H1 (cell line): ENCODE results near the gene NCOA1. TPM values are rescaled to one million over a fixed set of nuclear protein-coding genes. Genes with fewer than 3 reads are reported as not detected.

Experiments
- BCL11A ChIP-seq, 2 experiments: IDR thresholded peaks; one replicate each; pipeline ENCODE4 v1.6.1; 2011; ENCODE audit warnings: low read depth in 2 of 2, low read length in 2 of 2, mild to moderate bottlenecking in 2 of 2
- CHD1 ChIP-seq: IDR thresholded peaks from 2 replicates; pipeline ENCODE4 v1.6.1; 2012; ENCODE audit warnings: low read depth, low read length, improper control_type of control experiment
- NRF1 ChIP-seq: IDR thresholded peaks from 2 replicates; pipeline ENCODE4 v1.6.1; 2011; ENCODE audit warnings: mild to moderate bottlenecking, low read depth, low read length, improper control_type of control experiment
- POLR2A ChIP-seq, 2 experiments: IDR thresholded peaks; 1 replicate in 1 of 2; 2 replicates in 1 of 2; pipeline ENCODE4 v1.6.1; 2011; ENCODE audit warnings: low read depth in 2 of 2, low read length in 2 of 2, mild to moderate bottlenecking in 2 of 2; ENCODE audit errors: control extremely low read depth in 1 of 2
- polyA plus RNA-seq, 7 experiments: library from polyadenylated mRNA; depleted of rRNA in 3 of 7; stranded (reverse) in 5 of 7; unstranded in 2 of 7; fragments of >200 nt in 5 of 7; fragments of 200-250 nt in 2 of 7; gene quantifications; 1 replicate in 5 of 7; 2 replicates in 1 of 7; 4 replicates in 1 of 7; pipeline versions ENCODE4 v1.2.1 to v1.2.3, GENCODE V29; 2011 to 2013; ENCODE audit warnings: missing spikeins in 2 of 7, mixed read lengths in 2 of 7
- total RNA-seq: library from RNA; stranded (reverse); fragmentation: NEBNext Ultra II Directional; extraction: Animal tissue kit (Norgen Biotek cat#: 25700); gene quantifications from 2 replicates; pipeline ENCODE4 v1.2.1, GENCODE V29; 2021
- TF ChIP-seq, protein P1 (sequence below): IDR thresholded peaks from 2 replicates; pipeline ENCODE4 v1.6.1; 2011; ENCODE audit warnings: low read depth, mild to moderate bottlenecking, low read length; ENCODE audit not compliant: insufficient read depth

NCOA1 gene
- total and polyA plus RNA-seq, 2 of the 8 experiments (the other 6 are each of a cell fraction or from before 2014, with no cell fraction given), result 12.8 to 17.9 TPM

DNA sequence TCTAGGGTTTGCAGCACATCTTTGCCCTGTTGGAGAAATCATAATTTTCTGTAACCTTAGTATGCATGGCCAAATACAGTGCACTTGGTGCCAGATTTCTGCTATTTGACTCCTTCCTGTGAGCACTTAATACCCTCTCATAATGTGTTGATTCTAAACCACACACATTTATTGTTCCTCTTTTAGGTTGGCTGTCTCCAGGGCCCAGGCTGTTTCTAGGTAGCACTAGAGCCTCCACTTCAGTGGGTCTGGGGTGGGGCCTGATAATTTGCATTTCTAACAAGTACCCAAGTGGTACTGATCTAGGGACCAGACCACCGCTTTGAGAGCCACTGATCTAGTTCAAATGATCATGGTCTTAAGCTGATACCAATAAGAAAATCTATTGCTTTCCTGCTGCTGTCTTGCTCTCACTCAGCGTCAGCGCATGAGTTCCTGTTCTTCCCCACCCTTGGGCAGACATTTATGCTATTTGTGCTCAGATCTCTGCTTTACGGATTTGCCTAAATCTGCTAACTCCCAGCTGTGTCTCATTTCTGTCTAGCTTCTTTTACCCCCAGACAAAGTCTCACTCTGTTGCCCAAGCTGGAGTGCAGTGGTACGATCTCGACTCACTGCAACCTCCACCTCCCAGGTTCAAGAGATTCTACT, 294.7 kb downstream of the NCOA1 start (continued):
- TF ChIP-seq BCL11A (IDR thresholded peaks at IDR 0.05; ENCODE audit: low read depth in 2 of 2, low read length in 2 of 2) (no peak), NRF1 (no peak), CHD1 (no peak), POLR2A (IDR thresholded peaks at IDR 0.05; ENCODE audit: control extremely low read depth in 1 of 2, low read depth in 2 of 2, low read length in 2 of 2) (no peak)
- TF ChIP-seq, protein P1, sequence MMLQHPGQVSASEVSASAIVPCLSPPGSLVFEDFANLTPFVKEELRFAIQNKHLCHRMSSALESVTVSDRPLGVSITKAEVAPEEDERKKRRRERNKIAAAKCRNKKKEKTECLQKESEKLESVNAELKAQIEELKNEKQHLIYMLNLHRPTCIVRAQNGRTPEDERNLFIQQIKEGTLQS, result no peak
